ENCODE data around the gene KCNH2. TPM values are rescaled to one million over a fixed set of nuclear protein-coding genes. Genes with fewer than 3 reads are reported as not detected.

KCNH2 gene
- polyA plus RNA-seq, 4 donors = 9.8 to 17.5 (median 15.7) TPM

DNA sequence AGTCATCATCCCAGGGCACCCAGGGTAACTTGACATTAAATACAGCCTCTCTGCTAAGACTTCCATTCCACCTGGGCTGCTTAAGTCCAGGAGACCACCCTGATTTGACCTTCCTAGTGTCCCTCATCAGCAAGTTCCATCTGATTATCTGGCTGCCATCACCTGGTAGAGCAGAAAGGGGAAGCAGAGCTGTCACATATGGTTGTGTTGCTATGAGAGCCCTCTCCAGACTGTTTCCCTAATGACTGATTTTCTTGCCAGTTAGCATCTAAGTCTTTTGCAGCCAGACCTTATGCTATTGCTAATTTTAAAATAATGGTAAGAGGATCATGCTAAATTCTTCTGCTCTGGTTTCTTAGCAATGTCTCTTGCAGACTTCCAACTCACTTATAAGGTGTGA is 38.7 kb downstream of the KCNH2 start:
- DNase-seq (ENCODE audit: low read depth in 4 of 4, low spot score in 3 of 4) = no peak

DNA sequence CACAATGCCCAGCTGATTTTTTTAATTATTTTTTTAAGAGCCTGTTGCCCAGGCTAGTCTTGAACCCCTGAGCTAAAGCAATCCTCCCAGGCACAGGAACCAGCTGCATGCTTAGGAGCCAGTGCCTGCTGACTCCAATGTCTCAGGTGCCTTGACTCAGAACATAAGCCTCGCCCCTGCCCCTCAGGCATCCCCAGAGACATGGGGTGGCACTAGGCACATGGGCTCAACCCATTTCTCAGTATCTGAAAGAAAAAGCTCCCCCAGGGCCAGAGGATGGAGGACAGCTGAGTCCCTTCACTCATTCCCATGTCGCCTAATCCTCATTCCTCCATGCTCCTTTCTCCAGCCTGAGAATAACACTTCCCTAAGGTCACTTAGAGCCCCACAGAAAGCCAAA is 39.1 kb downstream of the KCNH2 start:
- no peak for DNase-seq (ENCODE audit: low read depth in 4 of 4, low spot score in 3 of 4)

DNA sequence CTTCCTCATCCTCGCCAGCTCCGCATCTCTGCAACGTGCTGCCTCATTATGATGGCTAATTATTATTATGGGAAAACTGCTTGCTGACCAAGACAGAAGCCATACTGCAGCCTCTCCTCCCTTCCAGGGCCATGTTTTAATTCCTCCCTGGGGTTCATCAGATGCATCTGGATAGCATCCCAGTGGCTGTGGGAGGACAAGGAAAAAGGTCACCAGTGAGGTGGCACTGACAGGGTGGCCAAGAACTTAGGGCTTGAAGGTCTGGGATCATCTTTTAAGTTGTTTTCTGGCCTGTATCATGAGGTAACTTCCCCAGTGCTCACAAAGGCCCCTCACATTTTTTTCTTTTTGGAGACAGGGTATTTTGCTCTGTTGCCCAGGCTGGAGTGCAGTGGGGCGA is 39.6 kb downstream of the KCNH2 start:
- no peak for DNase-seq (ENCODE audit: low read depth in 4 of 4, low spot score in 3 of 4)

DNA sequence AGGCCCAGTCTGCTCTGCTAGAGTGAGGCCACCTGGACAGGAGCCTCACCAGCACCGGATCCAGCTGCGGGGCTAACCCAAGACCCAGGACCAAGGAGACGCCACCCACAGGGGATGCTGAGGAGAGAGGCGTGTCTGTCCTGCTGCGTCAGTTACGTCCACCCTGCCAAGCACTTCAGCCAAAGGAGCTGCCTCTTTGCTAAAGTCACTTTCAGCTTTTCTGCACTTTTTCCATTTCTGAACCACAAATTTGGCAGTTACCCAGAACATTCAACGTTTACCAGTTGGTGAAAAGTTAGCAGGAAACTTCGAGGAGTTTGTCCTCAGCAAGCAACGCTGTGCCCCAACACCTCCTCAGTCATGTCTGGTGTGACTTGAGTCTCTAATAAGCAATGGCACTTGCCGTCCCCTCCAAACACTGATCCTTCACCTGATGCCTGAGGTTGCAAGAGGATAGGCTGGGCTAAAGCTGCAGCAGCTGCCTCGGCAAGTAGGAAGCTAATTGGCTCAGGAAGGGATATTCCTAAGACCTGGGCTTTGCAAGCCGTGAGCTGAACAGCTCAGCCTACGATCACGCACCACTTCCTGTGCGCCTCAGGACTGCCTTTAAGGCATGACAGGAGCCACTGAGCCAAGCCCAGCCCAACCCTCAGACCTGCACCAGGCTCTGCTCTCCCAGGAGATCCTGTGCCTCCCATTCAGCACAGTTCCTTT is 40.1 kb downstream of the KCNH2 start:
- no peak for DNase-seq (ENCODE audit: low read depth in 4 of 4, low spot score in 3 of 4)

DNA sequence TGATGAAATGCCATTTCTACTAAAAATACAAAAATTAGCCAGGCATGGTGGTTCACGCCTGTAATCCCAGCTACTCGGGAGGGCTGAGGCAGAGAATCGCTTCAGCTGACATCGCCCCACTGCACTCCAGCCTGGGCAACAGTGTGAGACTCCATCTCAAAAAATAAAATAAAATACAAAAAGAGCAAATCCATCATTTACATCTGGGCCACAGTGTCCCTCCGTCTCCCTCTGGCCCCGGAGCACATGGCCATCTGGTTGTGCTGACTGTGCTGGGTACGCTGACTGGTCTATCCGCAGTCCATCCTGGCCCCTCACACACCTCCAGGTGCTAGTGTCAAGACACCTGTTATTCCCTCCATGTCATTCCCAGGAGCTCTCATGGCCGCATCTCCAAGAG is 42.1 kb downstream of the KCNH2 start:
- no peak for DNase-seq (ENCODE audit: low read depth in 4 of 4, low spot score in 3 of 4)

DNA sequence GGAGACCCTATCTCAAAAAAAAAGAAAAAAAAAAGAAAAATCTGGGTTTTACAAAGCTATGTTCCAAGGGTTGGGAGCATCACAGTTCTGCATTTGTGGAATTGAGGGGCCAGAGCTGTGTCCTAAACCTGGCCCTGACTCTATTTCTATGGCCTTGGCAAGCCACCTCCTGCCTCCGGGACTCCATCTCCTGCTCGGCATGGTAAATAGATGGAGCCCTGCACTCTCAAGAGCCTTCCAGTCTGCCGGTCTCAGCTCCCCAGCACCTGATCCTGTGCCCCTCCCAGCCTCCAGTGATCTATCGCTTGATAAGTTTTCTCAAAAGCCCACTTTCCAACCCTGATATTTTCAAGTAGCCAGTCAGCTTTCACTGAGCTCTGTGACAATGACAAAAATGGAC is 43.0 kb downstream of the KCNH2 start:
- DNase-seq (ENCODE audit: low read depth in 4 of 4, low spot score in 3 of 4) = no peak

DNA sequence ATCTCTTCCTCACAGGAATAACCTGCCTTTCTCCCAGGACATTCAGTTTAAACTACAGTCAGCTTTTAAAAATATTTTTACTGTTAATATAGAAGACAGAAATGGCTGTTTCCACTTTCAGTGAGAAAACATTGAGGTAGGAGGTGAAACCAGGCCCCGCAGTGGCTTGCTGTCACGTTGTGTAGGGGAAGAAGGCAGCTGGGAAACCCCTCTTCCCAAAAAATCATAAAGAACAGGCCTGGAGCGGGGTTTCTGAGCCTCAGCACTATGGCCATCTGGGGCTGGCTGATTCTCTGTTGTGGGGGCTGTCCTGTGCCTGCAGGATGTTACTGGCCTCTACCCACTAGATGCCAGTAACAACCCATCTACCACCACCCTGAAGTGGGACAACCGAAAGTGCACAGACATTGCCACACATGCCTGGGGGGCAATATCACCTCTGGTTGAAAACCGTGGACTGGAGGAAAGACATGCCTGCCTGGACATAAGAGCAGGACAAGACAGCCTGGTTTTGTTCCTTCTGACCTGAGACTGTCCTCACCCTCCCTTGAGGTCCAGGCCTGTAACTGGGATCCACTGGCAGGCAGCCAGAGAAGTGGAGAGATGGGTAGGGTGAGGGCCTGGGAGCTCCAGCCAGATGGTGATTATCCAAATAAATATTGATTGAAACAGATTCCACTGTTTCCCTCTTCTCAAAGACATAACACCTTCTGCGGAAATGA is 43.9 kb downstream of the KCNH2 start:
- no peak for DNase-seq (ENCODE audit: low read depth in 4 of 4, low spot score in 3 of 4)

DNA sequence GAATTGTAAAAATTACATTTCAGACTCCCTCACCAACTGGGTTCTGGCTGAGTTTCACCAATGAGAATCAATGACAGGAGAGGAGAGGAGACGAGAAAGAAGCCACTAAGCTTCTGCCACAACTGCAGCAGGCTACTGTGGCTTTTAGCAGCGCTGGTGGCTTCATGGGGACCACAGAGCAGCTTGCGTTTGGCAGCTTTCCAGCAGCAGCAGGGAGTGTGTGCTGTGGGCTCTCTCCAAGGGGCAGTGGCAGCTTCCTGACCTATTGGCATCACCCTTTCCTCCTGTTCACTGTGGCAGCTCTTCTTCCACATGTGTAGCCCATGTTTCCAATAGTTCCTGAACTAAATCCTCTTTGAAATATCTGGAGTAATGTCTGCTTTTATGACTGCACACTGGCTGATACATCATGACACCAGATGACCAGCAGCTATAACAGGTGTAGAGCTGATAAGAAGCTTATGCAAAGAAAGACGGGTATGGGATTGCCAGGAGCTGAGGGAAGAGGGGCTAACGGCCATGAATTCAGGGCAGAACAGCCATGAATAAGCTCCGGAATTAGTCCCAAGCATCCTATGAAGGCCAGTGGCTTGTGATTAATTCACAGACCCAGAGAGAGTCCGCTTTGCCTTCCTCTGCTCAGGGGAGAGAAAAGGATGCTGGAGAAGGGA is 46.8 kb downstream of the KCNH2 start:
- no peak for DNase-seq (ENCODE audit: low read depth in 4 of 4, low spot score in 3 of 4)

DNA sequence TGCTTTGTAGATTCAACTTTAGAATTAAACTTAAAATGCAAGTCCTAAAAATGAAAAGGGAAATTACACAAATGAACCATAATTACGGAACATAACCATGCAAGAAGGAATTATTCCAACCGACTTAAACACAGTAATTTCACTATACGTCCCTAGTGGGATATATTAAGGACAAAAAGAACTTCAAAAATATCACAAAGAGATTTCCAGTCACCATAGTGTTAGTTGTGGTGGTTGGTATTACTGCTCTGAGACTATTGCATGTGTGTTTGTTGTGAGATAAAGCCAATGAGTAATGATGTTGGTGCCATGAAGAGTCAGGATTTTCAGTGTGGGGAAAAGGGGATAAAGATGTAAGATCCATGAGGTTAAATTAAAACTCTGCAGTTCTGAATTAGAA is 49.6 kb downstream of the KCNH2 start:
- DNase-seq (ENCODE audit: low read depth in 4 of 4, low spot score in 3 of 4) = no peak

DNA sequence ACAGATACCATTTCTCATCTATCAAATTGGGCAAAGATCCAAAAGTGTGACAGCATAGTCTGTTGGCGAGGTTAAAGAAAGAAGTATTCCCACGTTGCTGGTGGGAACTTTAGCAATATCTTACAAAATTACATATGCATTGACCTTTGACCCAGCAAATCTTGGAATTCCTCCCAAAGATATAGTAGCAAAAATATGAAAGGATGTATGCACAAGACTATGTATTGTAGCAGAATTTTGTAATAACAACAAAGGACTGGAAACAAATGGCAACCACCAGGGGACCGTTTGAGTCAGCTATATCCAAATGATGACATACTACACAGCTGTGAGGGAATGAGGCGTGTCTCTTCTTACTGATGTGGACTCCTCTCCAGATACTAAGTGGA is 50.2 kb downstream of the KCNH2 start:
- no peak for DNase-seq (ENCODE audit: low read depth in 4 of 4, low spot score in 3 of 4)

DNA sequence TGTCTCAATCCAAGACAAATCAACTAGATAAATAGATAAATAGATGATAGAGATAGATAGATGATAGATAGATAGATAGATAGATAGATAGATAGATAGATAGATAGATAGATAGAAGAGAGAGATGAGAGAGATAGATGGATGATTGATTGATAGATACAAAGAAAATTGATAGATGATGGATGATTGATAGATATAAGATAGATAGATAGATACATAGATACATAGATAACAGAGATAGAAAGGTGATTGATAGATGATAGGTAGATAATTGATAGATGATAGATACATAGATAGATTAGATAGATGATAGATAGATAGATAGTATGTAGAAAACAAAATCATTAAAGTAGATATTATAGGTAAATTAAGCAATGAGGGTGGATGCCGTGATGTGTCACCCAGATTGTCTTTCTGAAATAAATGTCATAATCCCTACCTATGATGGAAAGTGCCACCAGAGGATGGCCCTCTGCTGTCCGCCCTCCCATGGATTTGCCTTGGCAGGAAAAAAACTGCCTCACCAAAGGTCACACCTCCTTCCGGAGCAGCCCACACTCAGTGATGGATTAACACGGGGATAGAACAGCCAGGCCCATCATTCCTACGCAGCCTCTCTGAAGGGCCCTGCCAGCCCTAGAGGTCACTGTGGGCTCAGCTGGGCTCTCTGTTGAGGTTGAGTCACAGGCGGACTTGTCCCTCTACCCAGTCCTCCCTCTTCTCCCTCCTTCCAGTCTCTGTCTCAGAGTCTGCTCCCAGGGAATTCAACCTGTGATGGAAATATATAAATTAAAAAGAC is 50.8 kb downstream of the KCNH2 start:
- DNase-seq (ENCODE audit: low read depth in 4 of 4, low spot score in 3 of 4) = no peak

DNA sequence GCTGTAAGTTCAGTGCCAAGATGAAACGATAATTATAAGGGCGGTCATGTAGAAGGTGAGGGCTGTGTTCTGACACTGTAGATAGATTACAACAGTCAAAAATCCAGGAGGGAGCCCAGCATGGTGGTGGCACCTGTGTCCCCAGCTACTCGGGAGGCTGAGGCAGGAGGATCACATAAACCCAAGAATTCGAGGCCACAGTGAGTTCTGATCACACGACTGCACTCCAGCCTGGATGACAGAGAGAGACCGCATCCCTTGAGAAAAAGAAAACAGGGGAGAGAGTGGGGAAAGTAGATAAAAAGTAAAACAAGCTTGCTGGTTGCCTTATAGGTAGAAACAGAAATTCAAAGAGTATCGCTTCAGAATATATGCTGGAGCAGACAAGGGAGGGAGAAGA is 52.1 kb downstream of the KCNH2 start:
- DNase-seq (ENCODE audit: low read depth in 4 of 4, low spot score in 3 of 4) = no peak

DNA sequence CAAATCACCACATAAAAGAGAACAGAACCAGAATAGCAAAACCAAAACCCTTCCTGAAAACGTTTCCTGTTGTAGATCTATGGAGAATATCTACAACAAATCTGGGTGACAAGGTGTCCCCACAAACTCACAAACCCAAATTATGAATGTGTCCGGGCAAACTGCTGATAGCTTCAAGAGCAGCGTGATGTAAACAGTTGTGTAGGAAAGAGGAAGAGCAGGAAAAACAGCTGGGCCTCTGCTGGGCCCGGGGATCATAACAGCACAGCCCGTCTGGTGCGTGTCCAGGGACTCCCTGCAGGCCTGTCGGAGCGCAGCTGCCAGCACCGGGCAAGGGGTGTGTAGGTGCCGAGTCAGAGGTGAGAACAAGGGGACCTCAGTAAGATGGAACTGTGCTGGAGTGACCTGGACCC is 53.7 kb downstream of the KCNH2 start:
- no peak for DNase-seq (ENCODE audit: low read depth in 4 of 4, low spot score in 3 of 4)

DNA sequence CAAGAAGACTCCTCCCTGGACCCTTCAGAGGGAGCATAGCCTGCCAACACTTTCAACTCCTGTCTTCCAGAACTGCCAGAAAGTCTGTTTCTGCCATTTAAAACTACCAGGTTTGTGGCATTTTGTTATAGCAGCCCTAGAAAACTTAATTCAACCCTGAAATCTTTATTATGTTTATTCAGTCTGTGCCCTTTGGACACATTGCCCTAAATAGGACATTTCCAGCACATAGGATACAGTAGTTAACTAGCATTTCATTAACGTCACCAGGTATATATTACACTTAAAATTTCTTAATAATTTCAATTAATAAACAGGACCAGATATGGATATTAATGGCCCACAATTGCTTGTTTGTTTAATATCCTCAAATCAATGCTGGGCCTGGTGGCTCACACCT is 54.3 kb downstream of the KCNH2 start:
- no peak for DNase-seq (ENCODE audit: low read depth in 4 of 4, low spot score in 3 of 4)

DNA sequence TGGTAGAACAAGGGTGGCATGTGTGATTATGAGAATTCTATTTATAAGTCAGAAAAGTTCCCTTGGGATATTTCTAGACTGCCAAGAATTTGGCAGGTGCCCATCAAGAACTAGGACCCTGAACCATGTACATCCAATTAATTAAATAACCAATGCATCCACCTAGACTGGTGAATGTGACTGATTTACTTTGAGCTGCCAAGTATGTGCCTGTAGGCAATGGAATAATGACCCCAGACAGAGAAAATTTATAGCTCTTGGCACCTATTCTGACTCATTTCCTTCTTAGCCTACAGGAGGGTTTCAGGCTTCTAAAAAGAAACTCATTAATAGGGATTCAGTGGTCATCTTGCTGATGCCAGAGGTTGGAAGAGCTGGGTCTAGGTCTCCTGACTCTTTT is 54.9 kb downstream of the KCNH2 start:
- DNase-seq (ENCODE audit: low read depth in 4 of 4, low spot score in 3 of 4) = no peak

DNA sequence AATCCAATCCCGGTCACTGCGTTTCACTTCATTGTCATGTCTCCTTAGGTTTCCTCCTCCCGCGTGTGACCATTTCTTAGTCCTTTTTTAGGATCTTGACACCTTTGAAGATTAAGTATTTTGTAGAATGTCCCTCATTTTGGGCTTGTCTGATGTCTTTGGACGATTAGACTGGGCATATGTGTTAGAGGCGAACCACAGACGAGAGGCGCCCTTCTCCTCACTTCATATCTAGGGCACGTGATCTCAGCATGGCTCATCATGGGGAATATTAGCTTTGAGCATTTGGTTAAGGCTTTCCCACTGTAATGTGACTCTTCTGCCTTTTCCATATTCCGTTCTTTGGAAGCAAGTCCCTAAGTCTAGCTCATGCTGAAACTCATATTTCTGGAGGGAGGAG is 59.0 kb downstream of the KCNH2 start:
- DNase-seq (ENCODE audit: low read depth in 4 of 4, low spot score in 3 of 4) = no peak

DNA sequence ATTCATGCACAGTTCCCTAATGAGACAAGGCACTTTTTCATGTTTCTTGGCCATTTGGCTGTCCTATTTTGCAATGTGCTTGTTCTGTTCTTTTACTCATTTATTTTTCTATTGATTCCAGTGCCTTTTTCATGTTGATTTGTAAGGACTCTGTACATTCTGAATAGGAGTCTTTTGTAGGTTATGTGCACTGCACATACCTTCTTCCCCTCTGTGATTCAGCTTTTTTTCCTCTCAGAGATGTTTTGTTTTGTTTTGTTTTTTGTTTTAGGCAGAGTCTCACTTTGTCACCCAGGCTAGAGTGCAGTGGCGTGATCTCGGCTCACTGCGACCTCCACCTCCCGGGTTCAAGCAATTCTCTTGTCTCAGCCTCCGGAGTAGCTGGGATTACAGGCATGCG is 59.7 kb downstream of the KCNH2 start:
- DNase-seq (ENCODE audit: low read depth in 4 of 4, low spot score in 3 of 4) = no peak

DNA sequence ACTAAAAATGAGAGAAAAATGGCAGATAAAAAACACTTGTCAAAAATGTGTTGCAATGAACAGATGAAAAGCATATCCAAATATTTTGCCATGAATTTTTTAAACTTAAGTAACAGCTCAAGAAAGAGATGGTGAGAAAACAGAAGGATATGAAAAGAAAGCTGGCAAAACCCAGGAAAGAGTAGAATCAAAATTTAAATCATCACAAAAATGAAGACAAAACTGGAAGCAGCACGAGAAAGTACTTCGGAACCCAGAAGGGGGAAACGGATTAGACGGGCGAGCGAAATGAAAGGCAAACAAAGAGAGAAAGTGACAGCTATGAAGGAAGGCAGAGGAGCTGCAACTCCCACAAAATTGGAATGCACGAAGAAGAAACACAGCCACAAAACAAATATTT is 60.2 kb downstream of the KCNH2 start:
- DNase-seq (ENCODE audit: low read depth in 4 of 4, low spot score in 3 of 4) = no peak

DNA sequence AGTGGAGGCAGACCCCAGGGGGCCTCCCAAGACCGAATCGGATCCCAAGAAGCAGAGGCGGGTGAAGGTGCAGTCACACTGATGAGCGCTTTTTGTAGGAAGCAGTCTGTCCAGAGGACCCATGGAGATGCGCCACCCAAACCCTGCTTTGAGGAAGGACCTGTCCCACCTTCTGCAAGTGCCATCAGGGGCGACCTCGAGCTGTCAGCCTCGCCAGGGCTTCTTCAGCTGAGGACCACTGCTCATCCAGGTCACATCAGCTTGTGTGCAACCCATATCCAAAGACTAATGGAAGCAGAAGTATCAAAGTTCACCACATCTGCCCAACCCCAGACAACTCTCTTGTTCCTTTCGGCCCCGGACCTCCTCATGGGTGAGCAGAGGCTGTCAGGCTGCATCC is 61.5 kb downstream of the KCNH2 start:
- no peak for DNase-seq (ENCODE audit: low read depth in 4 of 4, low spot score in 3 of 4)

DNA sequence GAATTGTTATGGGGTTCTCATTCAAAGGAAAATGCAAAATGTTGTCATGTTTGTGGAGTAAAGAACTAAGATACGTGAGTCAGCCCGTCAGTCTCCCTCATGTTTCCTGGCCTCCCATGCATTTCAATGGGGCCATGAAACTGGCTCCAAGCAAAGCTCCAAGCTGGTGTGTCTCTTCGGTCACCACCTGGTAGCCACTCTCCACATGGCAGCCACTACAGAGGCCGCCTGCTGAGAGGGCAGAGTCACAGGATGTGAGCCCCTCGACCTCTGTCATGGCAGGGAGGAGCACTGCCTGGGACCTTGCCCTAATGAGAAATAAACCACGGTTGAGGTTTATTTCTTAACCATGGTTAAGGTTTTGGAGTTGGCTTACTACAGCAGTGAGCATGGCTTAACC is 63.2 kb downstream of the KCNH2 start:
- DNase-seq (ENCODE audit: low read depth in 4 of 4, low spot score in 3 of 4) = no peak

DNA sequence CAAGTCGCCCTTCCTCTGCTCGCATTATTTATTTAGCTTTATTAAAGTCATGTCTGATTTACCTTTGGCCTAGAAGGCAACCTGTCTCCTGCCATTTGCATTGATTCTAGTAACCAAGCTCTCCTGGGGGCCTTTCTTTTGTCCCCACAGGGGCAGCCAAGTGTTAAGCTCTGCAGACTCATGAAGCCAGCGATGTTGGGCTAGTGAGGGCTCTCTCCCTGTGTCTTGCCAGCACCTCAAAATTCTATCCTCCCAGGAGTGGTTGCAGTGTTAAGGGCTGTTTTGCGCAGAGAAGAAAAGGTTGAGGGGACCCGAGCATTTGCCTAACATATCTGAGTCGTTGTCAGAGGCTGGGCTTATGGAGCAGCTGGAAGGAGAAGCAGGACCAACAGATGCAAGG is 63.9 kb downstream of the KCNH2 start:
- no peak for DNase-seq (ENCODE audit: low read depth in 4 of 4, low spot score in 3 of 4)
